Parathyroid adenoma (tissue), 2 donors: ENCODE data around the gene RYR3.

ENCODE experiments used
- H2AFZ ChIP-seq: fragments of 300-600 bp; sonication (generic); one replicate; pipeline ENCODE4 v1.7.0; 2017; ENCODE audit warnings: antibody characterized with exemption, mild to moderate bottlenecking
- H3K27ac ChIP-seq: fragments of 300-600 bp; sonication (generic); one replicate; pipeline ENCODE4 v1.7.0; 2017
- H3K27me3 ChIP-seq: fragments of 300-600 bp; sonication (generic); one replicate; pipeline ENCODE4 v1.7.0; 2017; ENCODE audit warnings: low read length; ENCODE audit not compliant: control insufficient read depth, insufficient read depth
- H3K36me3 ChIP-seq: fragments of 300-600 bp; sonication (generic); one replicate; pipeline ENCODE4 v1.7.0; 2017; ENCODE audit warnings: low read length; ENCODE audit not compliant: control insufficient read depth, insufficient read depth
- H3K4me1 ChIP-seq: fragments of 300-600 bp; sonication (generic); one replicate; pipeline ENCODE4 v1.7.0; 2017; ENCODE audit warnings: control low read depth
- H3K4me2 ChIP-seq: fragments of 300-600 bp; sonication (generic); one replicate; pipeline ENCODE4 v1.7.0; 2017; ENCODE audit warnings: low read length
- H3K4me3 ChIP-seq: fragments of 300-600 bp; sonication (generic); one replicate; pipeline ENCODE4 v1.7.0; 2017; ENCODE audit warnings: low read depth, low read length
- H3K79me2 ChIP-seq: fragments of 300-600 bp; sonication (generic); one replicate; pipeline ENCODE4 v1.7.0; 2017; ENCODE audit warnings: control low read depth
- H3K9ac ChIP-seq: fragments of 300-600 bp; sonication (generic); one replicate; pipeline ENCODE4 v1.7.0; 2017; ENCODE audit warnings: mild to moderate bottlenecking
- H3K9me3 ChIP-seq: fragments of 300-600 bp; sonication (generic); one replicate; pipeline ENCODE4 v1.7.0; 2017; ENCODE audit warnings: low read length; ENCODE audit not compliant: control insufficient read depth
- CTCF ChIP-seq: fragments of 300-600 bp; sonication (generic); IDR thresholded peaks from one replicate; pipeline ENCODE4 v1.7.0; 2017; ENCODE audit warnings: antibody characterized with exemption, mild to moderate bottlenecking
- donor health status: primary hyperparathyroidism.

The RYR3 gene

GRCh38 chr15:33660151-33660550 is 349.4 kb downstream of the RYR3 start:
- TF ChIP-seq CTCF = no peak
- Histone ChIP-seq H3K4me2 (no peak overlapping the region), H3K9ac (no peak overlapping the region), H2AFZ (no peak overlapping the region), H3K79me2 (no peaks in the 10 kb centered on the region), H3K27ac (no peak overlapping the region), H3K4me3 (no peak overlapping the region), H3K9me3 (no peaks in the 10 kb centered on the region), H3K36me3 (no peaks in the 10 kb centered on the region), H3K27me3 (no peaks in the 10 kb centered on the region), H3K4me1 (no peaks in the 10 kb centered on the region)

DNA sequence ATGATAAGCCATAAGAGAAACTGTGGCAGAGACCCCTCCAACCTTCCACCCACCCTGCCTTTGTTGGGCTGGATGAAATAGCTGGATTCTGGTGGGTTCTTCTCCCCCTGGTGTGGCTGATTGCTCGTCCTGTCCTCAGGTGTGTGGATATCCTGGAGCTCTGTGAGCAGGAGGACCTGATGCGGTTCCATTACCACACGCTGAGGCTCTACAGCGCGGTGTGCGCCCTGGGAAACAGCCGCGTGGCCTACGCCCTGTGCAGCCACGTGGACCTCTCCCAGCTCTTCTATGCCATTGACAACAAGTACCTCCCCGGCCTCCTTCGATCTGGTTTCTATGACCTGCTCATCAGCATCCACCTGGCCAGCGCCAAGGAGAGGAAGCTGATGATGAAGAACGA is 351.2 kb downstream of the RYR3 start:
- H3K79me2 ChIP-seq = no peaks in the 10 kb centered on the region
- H3K4me2 ChIP-seq = no peak overlapping the region
- H3K27me3 ChIP-seq = no peaks in the 10 kb centered on the region
- H3K27ac ChIP-seq = no peak overlapping the region
- no peak overlapping the region for H3K9ac ChIP-seq
- no peak overlapping the region for H3K4me3 ChIP-seq
- no peaks in the 10 kb centered on the region for H3K9me3 ChIP-seq
- no peaks in the 10 kb centered on the region for H3K4me1 ChIP-seq
- no peak for TF ChIP-seq CTCF
- H2AFZ ChIP-seq = no peak overlapping the region
- H3K36me3 ChIP-seq = no peaks in the 10 kb centered on the region

DNA sequence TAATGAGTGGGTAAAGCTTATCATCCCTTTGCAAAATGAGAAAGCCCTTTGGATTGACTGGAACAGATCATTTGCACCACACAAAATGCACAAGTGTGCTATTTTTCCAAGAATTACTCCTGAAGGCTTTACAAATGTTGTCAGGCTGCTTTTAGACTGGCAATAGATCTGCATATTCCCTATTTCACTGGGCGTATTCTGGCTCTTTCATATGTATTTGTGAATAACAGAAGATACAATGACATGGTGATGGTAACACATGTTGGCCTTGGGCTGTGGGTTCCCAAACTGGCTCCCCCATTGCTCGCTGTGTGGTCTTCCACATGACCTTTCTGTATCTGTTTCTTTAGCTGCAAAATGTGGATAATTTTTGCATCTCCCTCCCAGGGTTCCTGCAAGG is 354.2 kb downstream of the RYR3 start:
- Histone ChIP-seq H3K79me2 (no peaks in the 10 kb centered on the region), H3K27me3 (no peaks in the 10 kb centered on the region), H3K4me3 (no peak overlapping the region), H3K4me1 (no peaks in the 10 kb centered on the region), H3K36me3 (no peaks in the 10 kb centered on the region), H3K4me2 (no peak overlapping the region), H3K9me3 (no peaks in the 10 kb centered on the region), H2AFZ (no peak overlapping the region), H3K9ac (no peak overlapping the region), H3K27ac (no peak overlapping the region)
- TF ChIP-seq CTCF = no peak

DNA sequence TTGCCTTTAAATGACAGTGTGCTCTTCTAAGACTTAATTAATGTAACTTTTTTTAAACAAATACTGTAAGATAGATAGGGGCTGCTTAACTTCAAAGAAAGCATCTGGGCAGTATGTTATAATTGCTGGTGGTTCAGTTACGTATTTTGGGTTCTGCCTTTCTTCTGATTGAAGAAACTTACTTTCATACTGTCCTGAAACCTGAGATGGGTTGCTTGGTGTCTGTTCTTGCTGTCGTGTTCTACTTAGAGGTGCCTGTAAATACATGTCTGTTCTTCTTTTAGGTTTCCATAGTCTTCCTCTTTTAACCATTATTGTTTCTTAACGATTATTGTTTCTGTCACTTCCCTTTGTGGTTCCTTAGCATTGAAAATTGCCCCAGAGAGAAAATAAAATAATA is 359.8 kb downstream of the RYR3 start:
- Histone ChIP-seq H3K4me2 (no peak overlapping the region), H3K27me3 (no peaks in the 10 kb centered on the region), H3K9me3 (no peaks in the 10 kb centered on the region), H3K9ac (no peak overlapping the region), H3K27ac (no peak overlapping the region), H3K36me3 (no peaks in the 10 kb centered on the region), H3K4me1 (no peaks in the 10 kb centered on the region), H2AFZ (no peak overlapping the region), H3K79me2 (no peaks in the 10 kb centered on the region), H3K4me3 (no peak overlapping the region)
- no peak for TF ChIP-seq CTCF

DNA sequence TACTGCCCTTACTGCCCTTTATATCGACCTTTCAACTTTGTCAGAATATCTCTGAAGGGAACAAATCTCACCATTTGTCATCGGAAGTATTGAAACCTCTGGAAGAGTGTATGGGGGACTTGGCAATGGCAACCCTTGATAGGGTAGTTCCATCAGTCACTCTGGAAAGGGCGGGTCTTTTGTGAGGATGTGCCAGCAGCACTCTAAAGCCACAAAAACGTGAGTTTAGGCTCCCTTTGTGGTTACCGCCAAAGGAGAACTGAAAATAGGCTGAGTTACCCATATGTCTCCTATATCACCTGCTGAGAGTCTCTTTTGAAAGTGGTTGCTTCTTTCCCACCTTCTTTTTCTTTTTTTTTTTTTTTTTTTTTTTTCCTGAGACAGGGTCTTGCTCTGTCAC is 360.7 kb downstream of the RYR3 start:
- Histone ChIP-seq H3K4me1 (no peaks in the 10 kb centered on the region), H3K27me3 (no peaks in the 10 kb centered on the region), H2AFZ (no peak overlapping the region), H3K27ac (no peak overlapping the region), H3K9ac (no peak overlapping the region), H3K79me2 (no peaks in the 10 kb centered on the region), H3K4me2 (no peak overlapping the region), H3K4me3 (no peak overlapping the region), H3K9me3 (no peaks in the 10 kb centered on the region), H3K36me3 (no peaks in the 10 kb centered on the region)
- no peak for TF ChIP-seq CTCF
